Measurements from ENCODE around the gene ANKRD6.

- TF ChIP-seq POLR2A (IDR thresholded peaks at IDR 0.05) (no peak), CTCF (IDR thresholded peaks at IDR 0.05 in 4 of 5, conservative IDR thresholded peaks at IDR 0.05 in 1 of 5) (no peak)
Measured at GRCh38 chr6:89500611-89501010, 67.7 kb downstream of the ANKRD6 start.
